ENCODE results near the gene USP20. TPM values are rescaled to one million over a fixed set of nuclear protein-coding genes. Genes with fewer than 3 reads are reported as not detected.
"Not testable (repeated sequence)": the region's sequence is repeated elsewhere in the genome, so short reads cannot be mapped to it uniquely, and the experiment has no call there.

Gene USP20
- total RNA-seq, 1 experiment from 2014 or later = 7.3 TPM

DNA sequence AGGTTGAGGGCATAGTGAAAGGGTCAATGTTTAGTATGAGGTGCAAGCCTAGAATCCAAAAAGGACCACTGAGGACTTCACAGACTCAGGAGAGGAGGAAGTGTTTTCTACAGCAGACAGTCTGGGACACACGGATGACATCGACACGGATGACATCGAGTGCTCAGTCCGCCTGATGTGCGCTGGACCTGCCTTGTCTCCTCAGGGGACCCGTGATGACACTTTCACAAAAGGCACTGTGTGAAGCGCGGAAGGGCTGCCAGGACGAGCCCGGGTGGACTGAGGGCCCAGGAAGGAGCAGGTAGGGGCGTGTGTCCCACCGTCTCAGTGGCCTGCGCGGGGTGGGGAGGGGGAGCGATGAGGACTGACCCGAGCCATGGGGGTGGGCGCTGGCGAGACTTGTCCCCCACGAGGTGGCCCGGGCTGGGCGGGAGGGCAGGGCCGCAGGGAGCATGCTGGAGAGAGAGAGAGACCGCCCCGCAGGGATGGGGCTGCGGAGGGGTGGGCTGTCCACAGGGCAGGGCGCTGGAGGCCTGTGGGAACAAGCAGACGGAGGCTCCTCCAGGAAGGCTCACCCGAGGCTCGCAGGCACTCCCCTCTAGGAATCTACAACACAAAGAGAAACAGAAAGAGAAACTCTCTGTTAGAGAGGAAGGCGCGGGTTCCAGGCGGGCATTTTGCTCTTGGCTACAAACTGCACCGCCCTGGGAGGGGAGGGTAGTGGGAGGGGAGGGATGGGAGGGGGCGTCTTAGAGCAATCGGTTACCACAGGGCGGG is 54.9 kb downstream of the USP20 start:
- DNase-seq (ENCODE audit: low read depth) = no peak

DNA sequence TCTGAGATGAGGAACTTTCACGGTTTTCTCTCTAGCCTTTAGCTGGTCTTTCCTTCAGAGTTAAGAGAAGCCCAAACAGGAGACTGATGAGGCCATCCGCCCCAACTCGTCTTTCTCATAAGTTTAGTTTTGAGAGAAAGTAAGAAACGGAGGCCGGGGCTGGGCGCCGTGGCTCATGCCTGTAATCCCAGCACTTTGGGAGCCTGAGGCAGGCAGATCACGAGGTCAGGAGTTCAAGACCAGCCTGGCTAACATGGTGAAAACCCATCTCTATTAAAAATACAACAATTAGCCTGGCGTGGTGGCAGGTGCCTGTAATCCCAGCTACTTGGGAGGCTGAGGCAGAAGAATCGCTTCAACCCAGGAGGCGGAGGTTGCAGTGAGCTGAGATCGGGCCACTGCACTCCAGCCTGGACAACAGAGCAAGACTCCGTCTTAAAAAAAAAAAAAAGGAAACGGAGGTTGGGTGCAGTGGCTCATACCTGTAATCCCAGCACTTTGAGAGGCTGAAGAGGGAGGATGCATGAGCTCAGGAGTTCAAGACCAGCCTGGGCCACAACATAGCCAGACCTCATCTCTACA is 55.6 kb downstream of the USP20 start:
- DNase-seq (ENCODE audit: low read depth) = not testable (repeated sequence)

DNA sequence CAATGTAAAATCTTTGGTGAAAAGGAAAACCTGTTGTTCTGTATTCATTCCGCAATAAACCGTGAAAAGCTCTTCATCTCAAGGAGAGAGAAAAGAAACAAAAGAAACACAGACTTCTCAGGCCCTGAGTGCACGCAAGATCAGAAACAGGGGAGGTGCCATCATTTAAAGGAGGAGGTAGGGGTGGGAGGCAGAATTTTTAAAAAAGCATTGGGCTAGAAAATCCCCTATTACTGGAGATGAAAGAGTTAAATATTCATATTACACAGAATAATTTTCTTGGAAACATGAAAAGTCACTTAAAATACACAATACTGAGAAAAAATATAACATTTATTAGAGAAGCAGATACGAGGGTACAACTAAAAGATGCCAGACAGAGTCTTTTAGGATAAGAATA is 56.3 kb downstream of the USP20 start:
- DNase-seq (ENCODE audit: low read depth) = no peak

DNA sequence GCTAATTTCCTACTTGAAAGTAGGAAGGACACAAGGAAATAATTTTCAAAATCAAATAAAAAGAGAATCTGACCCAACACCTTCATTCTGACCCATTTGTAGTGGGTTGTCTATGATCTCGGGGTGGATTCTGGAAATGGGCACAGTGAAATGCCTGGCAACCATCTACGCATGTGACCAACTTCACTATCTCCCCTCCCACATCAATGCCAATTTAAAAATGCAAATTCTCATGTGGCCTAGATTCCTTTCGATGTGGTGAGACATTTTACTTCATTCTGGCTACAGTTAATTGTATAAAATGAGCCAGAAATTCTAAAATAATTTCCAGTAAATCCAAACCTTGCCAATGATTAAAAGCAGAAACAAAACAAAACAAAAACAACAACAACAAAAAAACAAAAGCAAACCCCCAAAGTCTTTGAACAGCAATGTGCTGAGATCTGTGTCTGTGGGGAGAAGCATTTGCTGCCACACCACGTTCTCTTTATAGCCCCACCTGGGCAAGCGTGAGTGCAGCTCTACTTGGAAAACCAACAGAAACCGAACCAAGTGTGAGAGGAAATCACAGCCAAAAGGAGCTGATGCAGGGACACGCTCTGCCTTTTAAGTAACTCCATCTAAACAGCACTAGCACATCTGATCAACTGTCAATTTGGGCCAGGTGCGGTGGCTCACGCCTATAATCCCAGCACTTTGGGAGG is 59.0 kb downstream of the USP20 start:
- DNase-seq (ENCODE audit: low read depth) = no peak

DNA sequence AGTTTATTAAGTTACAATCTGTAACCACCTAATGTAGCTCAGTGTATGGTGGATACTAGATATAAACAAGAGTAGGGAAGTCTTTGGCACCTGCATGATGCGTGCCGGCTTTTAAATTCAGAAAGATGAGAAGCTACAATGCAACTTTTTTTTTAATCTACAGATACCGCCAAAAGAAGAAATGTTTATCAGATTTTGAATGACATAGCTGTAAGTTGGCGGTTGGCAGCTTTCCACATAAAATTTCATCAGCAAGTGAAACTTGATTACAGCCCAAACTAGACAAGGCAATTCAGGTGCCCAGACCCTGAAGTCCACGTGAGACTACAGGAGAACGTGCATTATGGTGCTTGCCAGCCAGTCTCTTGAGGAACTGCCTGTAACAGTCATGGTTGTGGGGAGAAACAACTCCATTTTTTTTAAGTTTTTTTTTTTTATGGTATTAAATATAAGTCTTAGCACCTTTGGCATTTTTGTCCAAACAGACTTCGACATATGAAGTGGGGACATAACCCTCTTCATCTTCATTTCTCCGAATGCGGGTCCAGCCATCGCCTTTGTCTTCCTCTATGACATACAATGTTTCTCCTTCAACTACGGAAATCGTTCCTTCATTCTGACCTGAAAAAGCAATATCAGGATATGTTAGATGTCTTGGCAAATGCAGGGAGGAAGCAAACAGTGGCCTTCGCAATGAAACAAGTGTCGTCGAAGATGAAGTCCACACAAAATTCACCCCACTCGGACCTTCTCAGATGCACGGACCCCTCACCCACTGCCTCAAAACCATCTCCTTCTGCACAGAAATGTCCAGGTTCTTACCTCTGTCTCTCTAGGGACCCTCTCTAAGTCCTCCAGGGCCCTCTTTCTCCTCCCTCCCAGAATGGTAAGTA is 60.4 kb downstream of the USP20 start:
- DNase-seq (ENCODE audit: low read depth) = no peak

DNA sequence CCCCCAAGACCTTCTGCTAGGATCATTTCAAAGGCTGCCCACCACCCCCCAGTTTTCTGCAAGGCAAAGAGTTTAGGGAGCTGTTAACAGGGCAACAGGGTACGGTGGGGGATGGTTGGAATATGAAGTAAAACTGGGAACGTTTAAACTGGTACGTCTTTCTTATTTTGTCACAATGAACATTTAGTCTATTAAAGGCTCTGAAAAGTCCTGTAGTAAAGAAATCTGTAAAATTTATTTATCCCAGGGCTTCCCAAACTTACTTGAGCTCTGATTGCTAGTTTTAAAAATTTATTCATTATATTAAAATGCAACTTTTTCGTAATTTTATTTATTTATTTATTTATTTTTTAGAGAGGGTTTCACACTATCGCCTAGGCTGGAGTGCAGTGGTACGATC is 62.0 kb downstream of the USP20 start:
- DNase-seq (ENCODE audit: low read depth) = no peak

DNA sequence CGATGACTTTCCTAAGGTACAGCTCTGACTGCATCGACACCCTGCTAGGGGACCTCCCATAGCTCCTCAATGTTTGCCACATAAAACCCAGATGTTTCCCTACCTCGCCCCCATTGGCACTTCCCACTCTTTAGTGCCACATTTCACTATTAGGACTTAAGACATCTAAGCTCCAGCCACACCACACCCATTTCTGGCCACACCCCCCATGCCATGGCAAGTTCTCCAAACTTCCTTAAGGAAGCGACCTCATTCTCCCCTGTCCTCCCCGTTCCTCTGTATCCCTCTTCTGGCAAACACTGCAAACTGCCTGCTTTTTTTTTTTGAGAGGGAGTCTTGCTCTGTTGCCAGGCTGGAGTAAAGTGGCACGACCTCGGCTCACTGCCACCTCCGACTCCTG is 62.9 kb downstream of the USP20 start:
- DNase-seq (ENCODE audit: low read depth) = peak; percentile 27

DNA sequence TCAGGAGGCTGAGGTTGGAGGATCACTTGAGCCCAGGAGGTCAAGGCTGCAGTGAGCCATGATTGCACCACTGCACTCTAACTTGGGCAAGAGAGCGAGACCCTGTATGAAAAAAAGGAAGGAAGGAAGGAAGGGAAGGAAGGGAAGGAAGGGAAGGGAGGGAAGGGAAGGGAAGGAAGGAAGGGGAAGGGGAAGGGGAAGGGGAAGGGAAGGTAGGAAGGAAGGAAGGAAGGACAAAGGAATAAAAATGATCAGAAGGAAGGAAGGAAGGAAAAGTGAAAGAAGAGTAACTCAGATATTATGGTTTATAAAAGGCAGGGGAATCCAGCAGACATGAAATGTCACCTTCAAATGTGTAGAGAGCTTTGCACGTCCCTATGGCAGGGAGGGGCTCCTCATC is 64.4 kb downstream of the USP20 start:
- DNase-seq (ENCODE audit: low read depth) = no peak

DNA sequence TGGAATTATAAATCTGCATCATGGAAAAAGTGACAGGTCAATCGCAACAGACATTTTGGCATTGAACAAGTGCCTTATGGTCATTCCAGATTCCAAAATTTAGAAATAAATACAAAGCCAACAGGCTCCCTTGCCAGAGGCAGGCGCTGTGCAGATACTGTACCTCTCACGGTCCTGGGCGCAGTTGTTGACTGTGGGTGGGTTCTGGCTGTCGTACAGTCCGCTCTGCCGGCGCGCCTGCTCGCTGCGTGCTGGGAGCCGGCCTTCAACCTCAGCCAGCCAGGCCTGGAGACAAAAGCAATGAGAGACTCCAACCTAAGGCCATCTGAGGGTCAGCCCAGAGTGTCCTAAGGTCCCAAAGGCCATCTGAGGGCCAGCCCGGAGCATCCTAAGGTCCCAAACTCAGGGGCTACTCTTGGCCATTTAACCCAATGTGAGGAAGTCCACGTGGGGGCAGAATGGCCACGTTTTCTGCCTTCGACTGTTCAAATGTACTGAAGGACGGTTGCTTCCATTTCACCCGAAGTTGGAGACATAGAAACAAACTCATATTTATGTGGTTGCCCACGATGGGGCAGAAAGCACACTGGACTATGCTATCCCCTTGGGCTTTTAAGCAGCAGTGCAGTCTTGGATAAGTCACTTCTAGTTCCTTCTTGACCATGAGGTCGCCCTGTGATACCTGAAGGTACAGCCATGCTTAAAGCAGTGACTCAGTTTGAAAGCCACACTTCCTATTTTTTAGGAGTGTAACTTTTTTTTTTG is 65.2 kb downstream of the USP20 start:
- DNase-seq (ENCODE audit: low read depth) = no peak

DNA sequence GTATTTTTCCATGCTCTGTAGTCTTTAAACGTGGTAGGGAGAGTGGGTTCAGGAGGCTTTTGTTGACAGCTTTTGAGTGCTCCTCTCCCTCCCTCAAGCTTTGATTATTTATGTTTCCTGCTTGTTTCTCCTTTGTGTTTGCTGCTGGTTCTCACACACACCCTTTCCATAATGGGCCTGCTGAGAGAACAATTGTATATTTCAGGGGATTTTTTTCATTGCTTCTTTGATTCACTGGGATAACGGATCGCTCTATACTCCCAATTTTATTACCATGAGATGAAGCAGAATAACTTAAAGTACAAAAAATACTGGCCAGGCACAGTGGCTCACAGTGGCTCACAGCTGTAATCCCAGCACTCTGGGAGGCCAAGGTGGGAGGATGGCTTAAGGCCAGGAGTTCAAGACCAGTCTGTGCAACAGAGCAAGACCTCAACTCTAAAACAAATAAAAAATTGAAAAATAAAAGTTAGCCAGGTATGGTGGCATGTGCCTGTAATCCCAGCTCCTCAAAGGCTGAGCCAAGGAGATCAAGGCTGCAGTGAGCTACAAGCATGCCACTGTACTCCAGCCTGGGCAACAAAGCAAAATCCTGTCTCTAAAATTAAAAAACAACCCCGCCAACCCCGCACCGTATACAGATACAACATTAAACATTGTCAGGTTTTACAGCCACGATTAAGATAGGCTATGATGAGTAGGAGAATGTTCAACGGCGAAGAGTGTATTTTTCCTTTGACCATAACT is 66.9 kb downstream of the USP20 start:
- DNase-seq (ENCODE audit: low read depth) = no peak

DNA sequence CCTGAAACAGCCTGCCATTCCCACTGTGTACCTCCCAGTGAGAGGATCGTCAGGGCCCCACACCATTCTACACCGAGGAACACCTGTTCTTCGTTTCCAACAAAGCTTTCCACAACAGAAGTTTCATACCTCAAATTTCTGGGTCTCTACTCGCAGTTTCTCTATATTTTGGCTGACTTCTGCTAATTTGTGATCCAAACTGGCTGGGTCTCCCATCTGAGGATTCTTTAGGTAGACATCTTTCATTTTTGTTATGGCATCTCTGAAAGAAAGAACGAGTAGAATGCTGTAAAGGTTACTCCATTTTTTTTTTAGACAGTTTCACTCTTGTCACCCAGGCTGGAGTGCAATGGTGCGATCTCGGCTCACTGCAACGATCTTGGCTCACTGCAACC is 67.5 kb downstream of the USP20 start:
- DNase-seq (ENCODE audit: low read depth) = no peak

DNA sequence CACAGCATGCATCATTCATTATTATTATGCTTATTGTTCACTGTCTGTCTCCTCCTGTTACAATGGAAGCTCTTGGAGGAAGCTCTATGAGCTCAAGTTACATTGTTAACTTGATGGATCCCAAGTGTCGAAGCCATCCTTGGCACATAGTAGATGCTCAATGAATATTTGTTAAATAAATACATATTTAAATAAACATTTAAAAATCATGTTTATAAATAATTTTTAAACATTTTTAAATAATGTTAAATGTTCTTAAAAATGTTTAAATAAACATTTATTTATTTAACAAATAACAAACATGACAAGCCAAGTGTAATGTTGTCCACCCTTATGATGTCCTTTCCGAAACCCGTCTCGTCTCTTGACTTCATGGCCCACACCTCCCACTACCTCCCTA is 69.5 kb downstream of the USP20 start:
- DNase-seq (ENCODE audit: low read depth) = no peak

DNA sequence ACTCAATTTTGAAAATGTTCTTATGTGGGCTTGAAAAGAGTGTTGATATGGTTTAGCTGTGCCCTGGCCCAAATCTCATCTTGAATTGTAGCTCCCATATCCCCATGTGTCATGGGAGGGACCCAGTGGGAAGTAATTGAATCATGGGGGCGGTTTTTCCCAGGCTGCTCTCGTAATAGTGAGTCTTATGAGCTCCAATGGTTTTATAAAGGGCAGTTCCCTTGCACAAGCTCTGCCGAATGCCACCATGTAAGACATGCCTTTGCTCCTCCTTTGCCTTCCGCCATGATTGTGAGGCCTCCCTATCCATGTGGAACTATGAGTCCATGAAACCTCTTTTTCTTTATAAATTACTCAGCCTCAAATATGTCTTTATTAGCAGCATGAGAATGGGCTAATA is 71.0 kb downstream of the USP20 start:
- no peak for DNase-seq (ENCODE audit: low read depth)

DNA sequence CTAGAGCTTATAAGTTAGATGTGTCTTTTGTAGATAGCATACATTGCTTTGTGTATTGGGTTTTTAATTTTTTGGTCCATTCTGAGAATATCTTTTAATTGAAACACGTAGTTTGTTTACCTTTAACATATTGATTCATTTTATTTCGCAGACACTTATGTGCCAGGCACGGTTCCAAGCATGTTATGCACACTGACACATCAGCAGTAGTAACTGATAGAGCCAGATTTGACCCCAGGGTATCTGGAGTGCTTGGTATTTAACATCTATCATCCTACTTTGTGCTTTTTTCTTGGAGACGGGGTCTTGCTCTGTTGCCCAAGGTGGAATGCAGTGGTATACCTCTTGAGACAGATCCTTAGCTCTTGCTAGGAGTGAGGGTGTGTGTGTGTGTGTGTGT is 71.9 kb downstream of the USP20 start:
- DNase-seq (ENCODE audit: low read depth) = no peak

DNA sequence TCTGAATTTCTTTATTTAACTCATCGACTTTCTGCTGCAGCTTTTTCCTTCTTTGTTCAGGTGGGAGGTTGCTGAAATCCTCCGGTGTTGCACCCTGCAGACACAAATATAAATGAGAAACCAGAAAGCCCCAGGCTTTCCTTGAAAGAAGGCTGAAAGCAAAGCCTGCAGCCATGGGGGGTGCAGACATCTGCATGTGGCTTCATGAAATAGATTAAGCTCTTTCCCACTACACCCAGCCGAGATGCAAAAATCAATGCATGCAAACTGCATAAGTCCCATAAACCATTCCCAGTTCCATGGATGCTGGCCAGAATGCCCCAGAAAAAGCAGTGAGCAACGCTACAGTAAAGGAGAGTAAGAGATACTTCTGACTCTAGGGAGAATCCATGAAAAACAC is 73.6 kb downstream of the USP20 start:
- no peak for DNase-seq (ENCODE audit: low read depth)

DNA sequence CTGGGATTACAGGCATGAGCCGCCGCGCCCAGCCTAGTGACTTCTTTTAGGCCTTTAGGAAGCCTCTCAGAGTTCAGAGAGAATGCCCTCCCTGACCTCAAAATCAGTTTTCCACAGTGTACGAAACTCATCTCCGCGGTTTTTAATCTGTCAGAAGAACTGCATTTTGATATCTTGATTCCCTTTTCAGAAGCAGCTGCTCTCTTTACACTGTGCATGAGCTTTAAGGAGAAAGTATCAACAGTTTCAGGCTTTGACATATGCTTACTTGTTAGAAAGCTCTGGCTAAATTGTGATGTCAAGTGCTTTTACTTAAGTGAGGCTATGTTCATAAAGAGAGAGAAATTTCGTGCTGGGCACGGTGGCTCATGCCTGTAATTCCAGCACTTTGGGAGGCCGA is 74.6 kb downstream of the USP20 start:
- DNase-seq (ENCODE audit: low read depth) = no peak

DNA sequence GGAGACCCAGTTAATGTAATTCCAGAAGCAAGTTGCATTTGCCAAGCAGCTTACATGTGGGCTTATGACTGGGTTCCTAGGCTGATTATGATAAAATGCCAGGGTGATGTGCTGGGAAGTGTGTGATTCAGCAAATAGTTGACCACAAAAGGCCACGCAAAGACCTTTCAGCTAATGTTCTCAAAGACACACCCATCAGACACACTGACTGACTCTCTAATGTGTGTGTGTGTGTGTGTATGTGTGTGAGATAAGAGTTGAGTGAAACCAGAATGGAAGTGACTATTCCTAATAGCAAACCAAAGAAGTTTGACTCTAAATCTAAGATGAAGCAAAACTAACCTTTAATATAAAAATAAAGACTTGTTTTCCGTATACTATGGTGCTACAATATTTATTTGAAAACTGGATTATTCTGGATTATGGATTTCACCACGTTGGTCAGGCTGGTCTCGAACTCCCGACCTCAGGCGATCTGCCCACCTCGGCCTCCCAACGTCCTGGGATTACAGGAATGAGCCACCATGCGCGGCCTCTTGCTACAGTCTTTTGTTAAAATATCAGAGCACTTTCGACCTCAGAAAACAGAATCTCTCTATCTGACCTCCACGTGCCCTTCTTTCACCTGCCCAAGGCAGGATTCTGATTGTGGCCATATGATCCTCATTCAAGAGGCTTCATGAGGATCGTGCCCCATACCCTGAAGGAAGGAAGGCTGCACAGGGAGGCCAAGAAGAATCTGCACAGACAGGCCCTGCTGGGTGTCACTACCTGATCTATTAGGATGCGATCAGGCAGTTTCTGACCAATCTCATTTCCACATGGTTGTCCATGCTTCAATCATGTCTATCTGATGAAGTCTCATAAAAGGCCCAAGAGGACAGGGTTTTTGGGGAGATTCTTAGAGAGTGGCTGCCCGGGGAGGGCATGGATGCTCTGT is 75.6 kb downstream of the USP20 start:
- DNase-seq (ENCODE audit: low read depth) = peak; percentile 98

DNA sequence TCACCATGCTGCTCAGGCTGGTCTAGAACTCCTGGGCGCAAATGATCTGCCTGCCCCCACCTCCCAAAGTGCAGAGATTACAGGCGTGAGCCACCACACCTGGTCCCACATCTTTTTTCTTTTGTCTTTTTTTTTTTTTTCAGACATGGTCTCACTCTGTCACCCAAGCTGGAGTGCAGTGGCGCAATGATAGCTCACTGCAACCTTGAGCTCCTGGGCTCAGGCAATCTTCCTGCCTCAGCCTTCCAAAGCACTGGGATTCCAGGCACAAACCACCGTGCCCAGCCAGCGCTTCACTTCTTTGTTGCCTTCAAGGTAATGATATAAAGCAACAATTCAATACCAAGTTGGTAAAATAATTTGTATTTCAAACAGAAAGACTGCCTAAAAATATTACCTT is 78.8 kb downstream of the USP20 start:
- no peak for DNase-seq (ENCODE audit: low read depth)

DNA sequence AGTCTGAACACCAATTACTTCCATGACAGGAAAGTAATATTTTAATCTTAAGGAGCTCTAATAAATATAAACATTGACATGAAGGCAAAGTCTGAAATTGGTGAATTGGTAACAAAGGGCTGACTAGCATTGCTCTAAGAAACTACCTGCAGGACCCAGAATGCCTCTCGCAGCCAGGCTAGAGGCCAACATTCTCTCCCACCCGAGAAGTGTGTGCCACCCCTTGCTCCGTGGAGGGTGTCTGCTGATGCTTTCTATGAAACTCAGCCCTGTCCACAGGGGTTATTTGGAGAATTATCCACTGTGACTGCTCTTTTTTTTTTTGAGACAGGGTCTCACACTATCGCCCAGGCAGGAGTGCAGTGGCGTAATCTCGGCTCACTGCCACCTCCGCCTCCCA is 81.4 kb downstream of the USP20 start:
- DNase-seq (ENCODE audit: low read depth) = no peak

Measured in RPMI7951 (cell line).